Lower leg skin (tissue), 4 donors: ENCODE measurements around the gene DYDC2. TPM values are rescaled to one million over a fixed set of nuclear protein-coding genes. Genes with fewer than 3 reads are reported as not detected.
"Not testable (repeated sequence)": the region's sequence is repeated elsewhere in the genome, so short reads cannot be mapped to it uniquely, and the experiment has no call there.

ENCODE experiments used
- DNase-seq, 2 donors: peaks; one replicate each; pipeline ENCODE4 v3.0.0-alpha.2; 2019; ENCODE audit warnings: low spot score in 2 of 2
- H3K4me3 ChIP-seq: fragments of 200-600 bp; sonication (generic); 2 replicates; pipeline ENCODE4 v1.5.1; 2017; ENCODE audit warnings: mild to moderate bottlenecking, low read depth; ENCODE audit not compliant: poor library complexity, severe bottlenecking
- POLR2A ChIP-seq, 2 donors: fragments of 450-650 bp; IDR thresholded peaks; one replicate each; pipeline ENCODE4 v1.6.1; 2016 to 2017; ENCODE audit warnings: antibody characterized with exemption in 2 of 2, mild to moderate bottlenecking in 1 of 2, moderate library complexity in 1 of 2
- WGBS, 2 donors: methylation state at CpG; one replicate each; pipeline ENCODE4 v1.1.5; 2018; 5-methylcytosine and 5-hydroxymethylcytosine counted together
- intact Hi-C: fragments of 100-400 bp; cut with DNase I; formaldehyde crosslinking; loops from one replicate; pipeline ENCODE4 v1.15.0; 2023; ENCODE audit warnings: low total_unique reads
- total RNA-seq, 4 donors: library from RNA; depleted of rRNA; stranded (reverse); fragments of >200 nt; gene quantifications; one replicate each; pipeline ENCODE4 v1.1.0, GENCODE V29; 2016
- TF ChIP-seq, protein P1 (sequence below), 3 donors: fragments of 450-650 bp; IDR thresholded peaks; one replicate each; pipeline ENCODE4 v1.5.1; 2016; ENCODE audit warnings: antibody characterized with exemption in 3 of 3, mild to moderate bottlenecking in 3 of 3, moderate library complexity in 2 of 3

The DYDC2 gene
- total RNA-seq, 4 donors from 2014 or later = 0.42 TPM; not detected in 3

DNA sequence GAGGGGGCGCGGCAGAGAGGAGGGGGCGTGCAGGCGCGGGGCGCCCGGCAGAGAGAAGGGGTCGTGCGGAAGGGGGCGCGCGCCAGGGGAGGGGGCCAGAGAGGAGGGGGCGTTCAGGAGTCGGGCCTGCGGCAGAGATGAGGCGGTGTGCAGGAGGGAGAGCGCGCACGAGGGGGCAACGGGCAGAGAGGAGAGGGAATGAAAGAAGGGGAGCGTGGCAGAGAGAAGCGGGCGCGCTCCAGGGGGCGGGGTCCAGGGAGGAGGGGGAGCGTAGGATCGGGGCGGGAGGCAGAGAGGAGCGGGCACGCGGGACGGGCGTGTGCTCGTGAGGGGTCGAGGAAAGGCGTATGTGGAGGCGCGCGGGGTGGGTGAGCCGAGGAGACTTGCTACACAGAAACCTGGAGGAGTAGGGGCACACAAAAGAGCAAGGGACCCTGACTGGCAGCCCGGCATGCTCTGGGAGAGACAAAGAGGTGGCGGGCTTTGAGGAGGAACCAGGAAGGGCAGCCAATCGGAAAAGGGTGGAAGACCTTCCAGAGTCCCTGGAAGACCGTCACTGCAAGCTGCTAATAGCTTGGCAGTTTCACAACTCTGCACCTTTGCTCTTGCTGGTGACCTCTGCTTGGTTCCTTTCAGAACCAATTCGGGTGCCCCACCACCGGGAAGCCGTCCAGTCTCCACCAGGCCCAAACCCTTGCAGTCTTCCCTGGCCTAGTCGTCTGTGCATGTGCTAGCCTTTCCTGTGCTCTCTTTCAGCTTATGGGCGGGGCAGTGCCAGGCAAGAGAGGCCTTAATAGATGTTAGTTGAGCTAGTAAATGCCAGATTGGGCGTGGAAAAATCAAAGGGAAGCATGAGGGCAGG lies 639 bp downstream of the DYDC2 start:
- TF ChIP-seq, protein P1, sequence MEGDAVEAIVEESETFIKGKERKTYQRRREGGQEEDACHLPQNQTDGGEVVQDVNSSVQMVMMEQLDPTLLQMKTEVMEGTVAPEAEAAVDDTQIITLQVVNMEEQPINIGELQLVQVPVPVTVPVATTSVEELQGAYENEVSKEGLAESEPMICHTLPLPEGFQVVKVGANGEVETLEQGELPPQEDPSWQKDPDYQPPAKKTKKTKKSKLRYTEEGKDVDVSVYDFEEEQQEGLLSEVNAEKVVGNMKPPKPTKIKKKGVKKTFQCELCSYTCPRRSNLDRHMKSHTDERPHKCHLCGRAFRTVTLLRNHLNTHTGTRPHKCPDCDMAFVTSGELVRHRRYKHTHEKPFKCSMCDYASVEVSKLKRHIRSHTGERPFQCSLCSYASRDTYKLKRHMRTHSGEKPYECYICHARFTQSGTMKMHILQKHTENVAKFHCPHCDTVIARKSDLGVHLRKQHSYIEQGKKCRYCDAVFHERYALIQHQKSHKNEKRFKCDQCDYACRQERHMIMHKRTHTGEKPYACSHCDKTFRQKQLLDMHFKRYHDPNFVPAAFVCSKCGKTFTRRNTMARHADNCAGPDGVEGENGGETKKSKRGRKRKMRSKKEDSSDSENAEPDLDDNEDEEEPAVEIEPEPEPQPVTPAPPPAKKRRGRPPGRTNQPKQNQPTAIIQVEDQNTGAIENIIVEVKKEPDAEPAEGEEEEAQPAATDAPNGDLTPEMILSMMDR (IDR thresholded peaks at IDR 0.05) = no peak
- no peak for TF ChIP-seq POLR2A (IDR thresholded peaks at IDR 0.05)
- 8% methylated on average over 49 to 50 of the region's 50 CpGs for WGBS, 2 donors
- peak overlapping the region; percentile 6 for H3K4me3 ChIP-seq
- intact Hi-C loops = no loop called here
- DNase-seq = no peak

DNA sequence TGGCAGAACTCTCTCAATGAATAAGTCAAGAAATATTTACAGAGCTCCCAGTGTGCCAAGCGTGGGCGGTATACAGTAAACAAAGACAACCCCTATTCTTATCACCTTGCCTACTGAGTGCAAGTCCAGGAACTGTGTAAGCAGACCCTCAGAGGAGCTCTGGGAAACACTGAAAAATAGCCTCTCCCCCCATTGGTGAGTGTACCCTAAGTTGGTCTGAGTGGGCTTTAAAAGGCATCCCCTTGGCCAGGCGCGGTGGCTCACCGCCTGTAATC lies 1.2 kb downstream of the DYDC2 start:
- intact Hi-C loops = no loop called here
- 84 to 88% methylated on average over 5 of the region's 5 CpGs for WGBS, 2 donors
- DNase-seq = no peak
- H3K4me3 ChIP-seq = no peak overlapping the region
- TF ChIP-seq POLR2A (IDR thresholded peaks at IDR 0.05) = no peak
- TF ChIP-seq, protein P1 (IDR thresholded peaks at IDR 0.05) = no peak

DNA sequence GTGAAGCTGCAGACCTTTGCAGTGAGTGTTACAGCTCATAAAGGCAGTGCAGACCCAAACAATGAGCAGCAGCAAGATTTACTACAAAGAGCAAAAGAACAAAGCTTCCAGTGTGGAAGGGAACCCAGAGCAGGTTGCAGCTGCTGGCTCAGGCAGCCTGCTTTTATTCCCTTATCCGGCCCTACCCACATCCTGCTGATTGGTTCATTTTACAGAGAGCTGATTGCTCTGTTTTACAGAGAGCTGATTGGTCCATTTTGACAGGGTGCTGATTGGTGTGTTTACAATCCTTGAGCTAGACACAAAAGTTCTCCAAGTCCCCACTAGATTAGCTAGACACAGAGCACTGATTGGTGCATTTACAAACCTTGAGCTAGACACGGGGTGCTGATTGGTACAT lies 2.3 kb downstream of the DYDC2 start:
- DNase-seq, intact Hi-C loops, H3K4me3 ChIP-seq: not testable (repeated sequence)
- WGBS, 2 donors = 37 to 66% methylated on average over 2 of the region's 2 CpGs

DNA sequence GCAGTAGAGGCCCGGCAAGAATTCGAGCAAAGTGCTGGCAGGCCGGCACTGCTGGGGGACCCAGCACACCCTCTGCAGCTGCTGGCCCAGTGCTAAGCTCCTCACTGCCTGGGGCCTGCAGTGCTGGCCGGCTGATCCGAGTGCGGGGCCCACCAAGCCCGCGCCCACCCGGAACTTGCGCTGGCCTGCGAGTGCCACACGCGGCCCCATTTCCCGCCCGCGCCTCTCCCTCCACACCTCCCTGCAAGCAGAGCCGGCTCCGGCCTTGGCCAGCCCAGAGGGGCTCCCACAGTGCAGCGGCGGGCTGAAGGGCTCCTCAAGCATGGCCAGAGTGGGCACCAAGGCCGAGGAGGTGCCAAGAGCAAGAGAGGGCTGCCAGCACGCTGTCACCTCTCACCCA lies 3.1 kb downstream of the DYDC2 start:
- no peak for TF ChIP-seq POLR2A (IDR thresholded peaks at IDR 0.05)
- TF ChIP-seq, protein P1 (IDR thresholded peaks at IDR 0.05) = no peak
- no peak for DNase-seq
- whole genome bisulfite sequencing, 2 donors = 94 to 97% methylated on average over 21 of the region's 22 CpGs
- intact Hi-C loops = no loop called here
- H3K4me3 ChIP-seq = no peak overlapping the region

DNA sequence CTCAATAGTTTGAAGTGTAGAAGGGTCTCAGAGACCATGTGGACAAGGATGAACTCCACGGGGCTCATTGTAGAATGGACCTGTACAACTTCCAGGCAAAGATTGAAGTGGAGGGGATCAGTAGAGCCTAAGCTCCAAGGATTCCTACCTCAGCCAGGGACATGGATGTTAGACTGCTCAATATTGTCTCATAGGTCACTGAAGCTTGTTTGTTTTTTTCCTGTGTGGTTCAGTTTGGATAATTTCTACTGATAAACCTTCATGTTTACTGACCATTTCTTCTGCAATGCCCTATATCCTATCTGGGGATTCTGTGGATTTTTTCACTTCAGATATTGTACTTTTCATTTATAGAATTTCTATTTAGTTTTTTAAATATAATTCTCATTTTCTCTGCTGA lies 8.9 kb downstream of the DYDC2 start:
- no peak overlapping the region for H3K4me3 ChIP-seq
- intact Hi-C loops = no loop called here
- 0 to 42% methylated on average over 1 of the region's 1 CpG for WGBS, 2 donors
- DNase-seq = no peak
- TF ChIP-seq POLR2A (IDR thresholded peaks at IDR 0.05) = no peak
- TF ChIP-seq, protein P1 (IDR thresholded peaks at IDR 0.05) = no peak

DNA sequence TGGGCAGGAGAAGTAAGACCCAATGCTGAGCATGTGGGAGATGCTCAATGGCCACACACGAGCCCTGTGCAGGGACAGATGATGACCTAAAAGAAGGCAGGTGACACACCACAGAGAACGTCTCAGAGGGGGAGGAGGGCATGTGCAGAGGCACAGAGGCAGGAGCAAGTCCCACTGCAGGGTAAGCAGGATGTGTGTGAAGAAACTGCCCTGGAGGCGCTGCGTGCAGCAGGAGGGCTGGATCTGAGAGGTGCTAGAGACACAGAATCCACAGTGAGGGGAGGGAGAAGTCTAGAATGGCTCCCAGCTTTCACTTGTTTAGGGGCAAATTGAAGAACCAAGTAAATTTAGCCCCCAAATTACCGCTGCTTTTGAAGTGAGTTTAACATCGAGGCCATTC lies 14.9 kb downstream of the DYDC2 start:
- intact Hi-C loops = no loop called here
- H3K4me3 ChIP-seq = no peak overlapping the region
- 53 to 65% methylated on average over 6 of the region's 6 CpGs for WGBS, 2 donors
- no peak for DNase-seq
- TF ChIP-seq, protein P1 (IDR thresholded peaks at IDR 0.05) = no peak
- TF ChIP-seq POLR2A (IDR thresholded peaks at IDR 0.05) = no peak
